Cardiac muscle cell (in vitro differentiated cells and primary cell): ENCODE results near the gene MRE11. TPM values are rescaled to one million over a fixed set of nuclear protein-coding genes. Genes with fewer than 3 reads are reported as not detected.

Experiments used
- DNase-seq, 2 donors: peaks; one replicate each; pipeline versions ENCODE4 v3.0.0 to v3.0.0-alpha.2; 2010 to 2017; ENCODE audit warnings: low read depth in 1 of 2, low spot score in 1 of 2
- H3K27ac ChIP-seq: fragments of 200-600 bp; sonication (generic); 2 replicates; pipeline ENCODE4 v1.5.1; 2016
- H3K27me3 ChIP-seq: fragments of 200-600 bp; sonication (generic); 2 replicates; pipeline ENCODE4 v1.6.0; 2016; ENCODE audit warnings: control low read depth
- H3K36me3 ChIP-seq: fragments of 200-600 bp; sonication (generic); 2 replicates; pipeline ENCODE4 v1.5.1; 2016; ENCODE audit warnings: control low read depth
- H3K4me1 ChIP-seq: fragments of 200-600 bp; sonication (generic); 2 replicates; pipeline ENCODE4 v1.8.1; 2017; ENCODE audit warnings: low read depth, mild to moderate bottlenecking, mixed run types
- H3K4me3 ChIP-seq: fragments of 200-600 bp; sonication (generic); 2 replicates; pipeline ENCODE4 v1.5.1; 2016; ENCODE audit warnings: mild to moderate bottlenecking
- H3K9me3 ChIP-seq: fragments of 200-600 bp; sonication (generic); 2 replicates; pipeline ENCODE4 v1.5.1; 2017; ENCODE audit warnings: low read depth, mild to moderate bottlenecking, control low read depth
- CTCF ChIP-seq: IDR thresholded peaks from 2 replicates; pipeline ENCODE4 v1.5.1; 2012; ENCODE audit warnings: low read depth, mild to moderate bottlenecking, low read length
- polyA plus RNA-seq: library from polyadenylated mRNA; unstranded; fragments of >200 nt; fragmentation: Nextera tagmentation; extraction: Ambion mirVana; gene quantifications from 2 replicates; pipeline ENCODE4 v1.2.1, GENCODE V29; 2016
- total RNA-seq: library from RNA; depleted of rRNA; stranded (reverse); fragments of >200 nt; gene quantifications from 2 replicates; pipeline ENCODE4 v1.2.3, GENCODE V29; 2016

MRE11 gene
- 11.4 and 15.1 TPM in 2 replicates for total RNA-seq
- polyA plus RNA-seq: 7.0 and 7.9 TPM in 2 replicates

- TF ChIP-seq CTCF: no peak
- Histone ChIP-seq H3K9me3 (no peaks in the 10 kb centered on the region), H3K27ac (peak within 1 kb of the TSS; percentile 88), H3K27me3 (no peaks in the 10 kb centered on the region), H3K4me1 (peaks cover 3% of the 10 kb centered on the region), H3K36me3 (peaks cover 7% of the 10 kb centered on the region), H3K4me3 (peak within 1 kb of the TSS; percentile 54)
- DNase-seq: peak; percentile 98 to 99
Measured at GRCh38 chr11:94493281-94494125, at the start of gene MRE11, which contains the start of gene ANKRD49. Gene MRE11 (minus strand): TSS chr11:94493844. CDS start chr11:94492801, 1,043 bp downstream. Gene ANKRD49 (plus strand): TSS chr11:94493984. CDS start chr11:94496694, 2,710 bp downstream.

- no peaks in the 10 kb centered on the region for H3K9me3 ChIP-seq
- no peak for TF ChIP-seq CTCF
- H3K27ac ChIP-seq: no peak overlapping the region
- H3K4me1 ChIP-seq: peaks cover 3% of the 10 kb centered on the region
- no peak overlapping the region for H3K4me3 ChIP-seq
- no peak for DNase-seq
- no peaks in the 10 kb centered on the region for H3K27me3 ChIP-seq
- no peaks in the 10 kb centered on the region for H3K36me3 ChIP-seq
Measured at GRCh38 chr11:94539420-94539819, 45.8 kb upstream of the MRE11 start.

- peak in 1 of 2 donors; percentile 74 for DNase-seq
Measured at GRCh38 chr11:94537031-94537600, 43.5 kb upstream of the MRE11 start.

DNA sequence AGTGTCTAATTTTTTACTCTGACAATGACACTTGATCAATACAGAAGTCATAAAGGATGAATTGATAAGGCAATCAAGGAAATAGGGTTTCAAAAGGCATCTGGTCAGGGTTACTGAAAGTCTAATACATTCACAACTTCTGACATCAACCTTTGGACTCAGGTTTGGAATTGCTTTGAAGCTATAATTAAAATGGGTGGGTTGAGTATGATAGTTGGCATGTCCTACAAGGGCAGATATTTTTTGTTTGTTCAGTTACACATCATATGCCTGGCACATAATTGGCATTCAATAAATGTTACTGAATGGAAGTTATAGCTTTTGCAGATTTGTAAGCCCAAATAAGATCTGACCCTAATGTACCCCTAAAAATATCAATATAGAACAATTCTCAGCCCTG lies 42.7 kb upstream of the MRE11 start:
- DNase-seq: no peak
- no peaks in the 10 kb centered on the region for H3K36me3 ChIP-seq
- TF ChIP-seq CTCF: no peak
- H3K27ac ChIP-seq: no peak overlapping the region
- H3K27me3 ChIP-seq: no peaks in the 10 kb centered on the region
- no peaks in the 10 kb centered on the region for H3K9me3 ChIP-seq
- H3K4me1 ChIP-seq: peaks cover 14% of the 10 kb centered on the region
- H3K4me3 ChIP-seq: no peak overlapping the region

More at GRCh38 chr11:94537031-94537600, 43.5 kb upstream of the MRE11 start:
- Histone ChIP-seq H3K27ac (no peak overlapping the region), H3K9me3 (no peaks in the 10 kb centered on the region), H3K36me3 (no peaks in the 10 kb centered on the region), H3K27me3 (no peaks in the 10 kb centered on the region), H3K4me3 (no peak overlapping the region), H3K4me1 (peaks cover 14% of the 10 kb centered on the region)
- no peak for TF ChIP-seq CTCF

GRCh38 chr11:94533696-94534630 lies 40.3 kb upstream of the MRE11 start:
- peaks cover 14% of the 10 kb centered on the region for H3K4me1 ChIP-seq
- no peaks in the 10 kb centered on the region for H3K36me3 ChIP-seq

More at GRCh38 chr11:94533696-94534630, 40.3 kb upstream of the MRE11 start:
- Histone ChIP-seq H3K9me3 (no peaks in the 10 kb centered on the region), H3K27ac (peak overlapping the region; percentile 81), H3K4me3 (no peak overlapping the region), H3K27me3 (no peaks in the 10 kb centered on the region)
- no peak for TF ChIP-seq CTCF
- DNase-seq: peak in 1 of 2 donors; percentile 24
